HG02885 (cell line): ENCODE results near the gene ODAD3.
"Not testable (repeated sequence)": the region's sequence is repeated elsewhere in the genome, so short reads cannot be mapped to it uniquely, and the experiment has no call there.

Experiments used
- ATAC-seq: cut with Tn5 transposase; IDR thresholded peaks from one replicate; pipeline ENCODE4 v1.9.1; 2021; ENCODE audit warnings: mild to moderate bottlenecking; ENCODE audit not compliant: unreplicated experiment, poor library complexity

Gene ODAD3

GRCh38 chr19:11461453-11461852 lies 26.5 kb upstream of the ODAD3 start:
- ATAC-seq = no peak

- ATAC-seq = no peak
These were observed 25.3 kb upstream of the ODAD3 start for GRCh38 chr19:11460207-11460606.

GRCh38 chr19:11458912-11459311 lies 24.0 kb upstream of the ODAD3 start:
- not testable (repeated sequence) for ATAC-seq

GRCh38 chr19:11458236-11458900 lies 23.4 kb upstream of the ODAD3 start:
- ATAC-seq = no peak

- no peak for ATAC-seq
These were observed 22.9 kb upstream of the ODAD3 start for GRCh38 chr19:11457831-11458230.

GRCh38 chr19:11457115-11457514 lies 22.2 kb upstream of the ODAD3 start:
- no peak for ATAC-seq

GRCh38 chr19:11456659-11457058 lies 21.7 kb upstream of the ODAD3 start:
- ATAC-seq = no peak

GRCh38 chr19:11455233-11455554 lies 20.3 kb upstream of the ODAD3 start:
- not testable (repeated sequence) for ATAC-seq

- no peak for ATAC-seq
These were observed 18.8 kb upstream of the ODAD3 start for GRCh38 chr19:11453468-11454341.

- no peak for ATAC-seq
These were observed 17.8 kb upstream of the ODAD3 start for GRCh38 chr19:11452620-11453310.

- no peak for ATAC-seq
These were observed 17.1 kb upstream of the ODAD3 start for GRCh38 chr19:11451871-11452619.

- no peak for ATAC-seq
These were observed 16.5 kb upstream of the ODAD3 start for GRCh38 chr19:11451327-11451870.

- ATAC-seq = no peak
These were observed 15.8 kb upstream of the ODAD3 start for GRCh38 chr19:11450570-11451326.

GRCh38 chr19:11448923-11449554 lies 14.1 kb upstream of the ODAD3 start:
- no peak for ATAC-seq

- ATAC-seq = no peak
These were observed 13.5 kb upstream of the ODAD3 start for GRCh38 chr19:11448410-11448809.

- no peak for ATAC-seq
These were observed 12.7 kb upstream of the ODAD3 start for GRCh38 chr19:11447347-11448262.

GRCh38 chr19:11446652-11447301 lies 11.9 kb upstream of the ODAD3 start:
- ATAC-seq = no peak

- no peak for ATAC-seq
These were observed 11.3 kb upstream of the ODAD3 start for GRCh38 chr19:11446271-11446651.
